Measurements from ENCODE around the gene SYTL5. TPM values are rescaled to one million over a fixed set of nuclear protein-coding genes. Genes with fewer than 3 reads are reported as not detected.
"Not testable (repeated sequence)": the region's sequence is repeated elsewhere in the genome, so short reads cannot be mapped to it uniquely, and the experiment has no call there.

Gene SYTL5
- total and polyA plus RNA-seq, 12 donors = 1.8 to 38.1 (median 11.8) TPM

DNA sequence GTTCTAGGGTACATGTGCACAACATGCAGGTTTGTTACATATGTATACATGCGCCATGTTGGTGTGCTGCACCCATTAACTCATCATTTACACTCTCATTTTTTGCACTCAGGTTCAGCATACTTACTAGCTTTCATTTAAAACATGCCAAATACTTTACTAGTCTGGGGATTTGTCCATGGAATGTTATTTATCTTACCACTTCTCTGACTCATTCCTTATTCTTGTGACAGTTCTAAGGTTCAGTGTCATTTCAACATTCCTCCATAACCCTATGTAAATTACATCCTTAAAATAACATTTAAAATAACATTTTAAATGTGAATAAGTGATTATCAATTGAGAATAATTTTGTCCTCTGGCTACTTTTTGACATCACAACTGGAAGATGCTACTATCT, 19.5 kb upstream of the SYTL5 start:
- no peaks in the 10 kb centered on the region for H3K27me3 ChIP-seq

GRCh38 chrX:37989304-37989703, 17.0 kb upstream of the SYTL5 start:
- Histone ChIP-seq H3K36me3 (replicated peaks in 1 of 2) (no peaks in the 10 kb centered on the region), H3K4me1 (replicated peaks in 1 of 2) (no peaks in the 10 kb centered on the region), H3K9me3 (replicated peaks in 1 of 3) (no peaks in the 10 kb centered on the region), H3K27ac (no peak overlapping the region), H3K27me3 (no peaks in the 10 kb centered on the region), H3K4me3 (no peak overlapping the region)
- intact Hi-C loops (cut with DNase I) = no loop called here
- DNase-seq = no peak
- TF ChIP-seq, protein P1, sequence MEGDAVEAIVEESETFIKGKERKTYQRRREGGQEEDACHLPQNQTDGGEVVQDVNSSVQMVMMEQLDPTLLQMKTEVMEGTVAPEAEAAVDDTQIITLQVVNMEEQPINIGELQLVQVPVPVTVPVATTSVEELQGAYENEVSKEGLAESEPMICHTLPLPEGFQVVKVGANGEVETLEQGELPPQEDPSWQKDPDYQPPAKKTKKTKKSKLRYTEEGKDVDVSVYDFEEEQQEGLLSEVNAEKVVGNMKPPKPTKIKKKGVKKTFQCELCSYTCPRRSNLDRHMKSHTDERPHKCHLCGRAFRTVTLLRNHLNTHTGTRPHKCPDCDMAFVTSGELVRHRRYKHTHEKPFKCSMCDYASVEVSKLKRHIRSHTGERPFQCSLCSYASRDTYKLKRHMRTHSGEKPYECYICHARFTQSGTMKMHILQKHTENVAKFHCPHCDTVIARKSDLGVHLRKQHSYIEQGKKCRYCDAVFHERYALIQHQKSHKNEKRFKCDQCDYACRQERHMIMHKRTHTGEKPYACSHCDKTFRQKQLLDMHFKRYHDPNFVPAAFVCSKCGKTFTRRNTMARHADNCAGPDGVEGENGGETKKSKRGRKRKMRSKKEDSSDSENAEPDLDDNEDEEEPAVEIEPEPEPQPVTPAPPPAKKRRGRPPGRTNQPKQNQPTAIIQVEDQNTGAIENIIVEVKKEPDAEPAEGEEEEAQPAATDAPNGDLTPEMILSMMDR (IDR thresholded peaks at IDR 0.05) = no peak

More for the DNA sequence above, 19.5 kb upstream of the SYTL5 start:
- 58 to 85% (median 77%) methylated on average over 1 of the region's 1 CpG for WGBS, 4 donors
- Histone ChIP-seq H3K4me1 (replicated peaks in 1 of 2) (no peaks in the 10 kb centered on the region), H3K4me3 (no peak overlapping the region), H3K36me3 (replicated peaks in 1 of 2) (no peaks in the 10 kb centered on the region), H3K27ac (no peak overlapping the region), H3K9me3 (replicated peaks in 1 of 3) (peaks cover 0 to 3% (median 0%) of the 10 kb centered on the region in 3 donors)
- intact Hi-C loops (cut with DNase I) = no loop called here
- no peak for DNase-seq
- no peak for TF ChIP-seq POLR2A (IDR thresholded peaks at IDR 0.05)
- TF ChIP-seq, protein P1 (IDR thresholded peaks at IDR 0.05) = no peak

- H3K27ac ChIP-seq; DNase-seq; H3K27me3 ChIP-seq; intact Hi-C loops (cut with DNase I); H3K4me1 ChIP-seq (replicated peaks in 1 of 2); H3K9me3 ChIP-seq (replicated peaks in 1 of 3); H3K36me3 ChIP-seq (replicated peaks in 1 of 2); H3K4me3 ChIP-seq: not testable (repeated sequence)
- 72 to 86% (median 79%) methylated on average over 5 to 6 of the region's 6 CpGs for WGBS, 4 donors
These were observed 15.1 kb upstream of the SYTL5 start for GRCh38 chrX:37991303-37991702.

DNA sequence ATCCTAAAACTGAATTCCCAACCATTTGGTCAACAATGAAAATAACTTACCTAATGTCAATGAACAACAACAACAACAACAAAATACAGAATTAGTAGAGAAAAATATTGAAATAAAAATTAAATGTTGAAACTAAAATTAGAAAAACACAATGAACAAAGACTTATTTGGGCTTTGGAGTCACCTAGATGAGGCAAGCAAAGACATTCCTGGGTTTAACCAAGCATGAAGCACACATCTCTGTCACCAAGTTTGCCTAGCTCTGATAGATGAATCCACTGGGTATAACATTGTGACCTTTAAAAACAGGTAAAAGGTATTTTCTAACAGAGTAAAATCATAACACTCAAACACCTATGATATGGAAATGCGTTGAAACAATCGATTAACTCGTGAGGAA, 13.2 kb upstream of the SYTL5 start:
- intact Hi-C loops (cut with DNase I) = no loop called here
- Histone ChIP-seq H3K4me3 (no peak overlapping the region), H3K9me3 (replicated peaks in 1 of 3) (no peaks in the 10 kb centered on the region), H3K27ac (no peak overlapping the region), H3K4me1 (replicated peaks in 1 of 2) (no peaks in the 10 kb centered on the region), H3K36me3 (replicated peaks in 1 of 2) (no peaks in the 10 kb centered on the region), H3K27me3 (no peaks in the 10 kb centered on the region)
- WGBS, 4 donors = 81 to 99% (median 94%) methylated on average over 3 of the region's 3 CpGs
- DNase-seq = no peak
- TF ChIP-seq, protein P1 (IDR thresholded peaks at IDR 0.05) = no peak
- TF ChIP-seq POLR2A (IDR thresholded peaks at IDR 0.05) = no peak

GRCh38 chrX:37993837-37994619, 12.3 kb upstream of the SYTL5 start:
- Histone ChIP-seq H3K4me1 (replicated peaks in 1 of 2) (no peaks in the 10 kb centered on the region), H3K9me3 (replicated peaks in 1 of 3) (no peaks in the 10 kb centered on the region), H3K4me3 (no peak overlapping the region), H3K27ac (no peak overlapping the region), H3K36me3 (replicated peaks in 1 of 2) (no peaks in the 10 kb centered on the region), H3K27me3 (no peaks in the 10 kb centered on the region)
- WGBS, 4 donors = 67 to 87% (median 74%) methylated on average over 5 to 7 of the region's 7 CpGs
- no peak for DNase-seq
- TF ChIP-seq POLR2A (IDR thresholded peaks at IDR 0.05) = no peak
- TF ChIP-seq, protein P1 (IDR thresholded peaks at IDR 0.05) = no peak
- intact Hi-C loops (cut with DNase I) = no loop called here

All from adrenal gland (tissue), 12 donors.